RWPE2 (cell line): ENCODE measurements around the gene RAI1.

Source experiments
- ATAC-seq: fragments of 200-7000 bp; cut with Tn5 transposase; 3 replicates; pipeline ENCODE4 v1.9.1; 2021; ENCODE audit warnings: low read depth
- DNase-seq: peaks from one replicate; pipeline ENCODE4 v3.0.0-alpha.2; 2020; ENCODE audit warnings: low spot score
- H3K27ac ChIP-seq: fragments of 450-650 bp; 2 replicates; pipeline ENCODE4 v1.5.1; 2017; ENCODE audit warnings: mild to moderate bottlenecking; ENCODE audit not compliant: poor library complexity, severe bottlenecking
- H3K27me3 ChIP-seq: fragments of 250-450 bp; sonication (Bioruptor Pico); 2 replicates; pipeline ENCODE4 v1.5.1; 2021; ENCODE audit warnings: mild to moderate bottlenecking, moderate library complexity; ENCODE audit not compliant: insufficient read depth, poor library complexity, severe bottlenecking
- H3K36me3 ChIP-seq: fragments of 250-450 bp; sonication (Bioruptor Pico); 2 replicates; pipeline ENCODE4 v1.5.1; 2020; ENCODE audit warnings: low read depth, mild to moderate bottlenecking, moderate library complexity
- H3K4me1 ChIP-seq: fragments of 250-450 bp; sonication (Bioruptor Pico); 2 replicates; pipeline ENCODE4 v1.5.1; 2021; ENCODE audit warnings: mild to moderate bottlenecking, moderate library complexity; ENCODE audit not compliant: insufficient read depth, poor library complexity, severe bottlenecking
- H3K4me3 ChIP-seq: fragments of 250-450 bp; sonication (Bioruptor Pico); 2 replicates; pipeline ENCODE4 v1.5.1; 2021; ENCODE audit warnings: mild to moderate bottlenecking, moderate library complexity; ENCODE audit not compliant: severe bottlenecking
- H3K9me3 ChIP-seq: fragments of 250-450 bp; sonication (Bioruptor Pico); 2 replicates; pipeline ENCODE4 v1.5.1; 2021; ENCODE audit warnings: mild to moderate bottlenecking, moderate library complexity; ENCODE audit not compliant: severe bottlenecking
- CTCF ChIP-seq: fragments of 450-650 bp; IDR thresholded peaks from one replicate; pipeline ENCODE4 v1.5.1; 2017; ENCODE audit warnings: mild to moderate bottlenecking, moderate library complexity; ENCODE audit not compliant: poor library complexity, severe bottlenecking

The RAI1 gene

GRCh38 chr17:17778308-17779014 is 97.2 kb downstream of the RAI1 start:
- Histone ChIP-seq H3K27me3 (no peaks in the 10 kb centered on the region), H3K4me3 (no peak overlapping the region), H3K36me3 (no peaks in the 10 kb centered on the region), H3K27ac (peak overlapping the region; percentile 75), H3K4me1 (peaks cover 28% of the 10 kb centered on the region), H3K9me3 (no peaks in the 10 kb centered on the region)
- no peak for ATAC-seq
- no peak for TF ChIP-seq CTCF
- no peak for DNase-seq

GRCh38 chr17:17779015-17779611 is 97.9 kb downstream of the RAI1 start:
- H3K9me3 ChIP-seq, result no peaks in the 10 kb centered on the region
- ATAC-seq, result no peak
- DNase-seq, result no peak
- no peaks in the 10 kb centered on the region for H3K36me3 ChIP-seq
- no peak for TF ChIP-seq CTCF
- peaks cover 25% of the 10 kb centered on the region for H3K4me1 ChIP-seq
- H3K27me3 ChIP-seq, result no peaks in the 10 kb centered on the region
- peak overlapping the region; percentile 75 for H3K27ac ChIP-seq
- no peak overlapping the region for H3K4me3 ChIP-seq

GRCh38 chr17:17780922-17781590 is 99.8 kb downstream of the RAI1 start:
- peak; percentile 76 for ATAC-seq
- no peaks in the 10 kb centered on the region for H3K27me3 ChIP-seq
- TF ChIP-seq CTCF, result peak; percentile 33
- no peak for DNase-seq
- peak overlapping the region; percentile 34 for H3K4me3 ChIP-seq
- H3K4me1 ChIP-seq, result peaks cover 19% of the 10 kb centered on the region
- no peaks in the 10 kb centered on the region for H3K36me3 ChIP-seq
- peak overlapping the region; percentile 75 for H3K27ac ChIP-seq
- H3K9me3 ChIP-seq, result no peaks in the 10 kb centered on the region

GRCh38 chr17:17781591-17782496 is 100.6 kb downstream of the RAI1 start:
- peak; percentile 49 for ATAC-seq
- no peaks in the 10 kb centered on the region for H3K36me3 ChIP-seq
- DNase-seq, result no peak
- peaks cover 19% of the 10 kb centered on the region for H3K4me1 ChIP-seq
- TF ChIP-seq CTCF, result no peak
- H3K4me3 ChIP-seq, result peak overlapping the region; percentile 34
- peak overlapping the region; percentile 75 for H3K27ac ChIP-seq
- H3K27me3 ChIP-seq, result no peaks in the 10 kb centered on the region
- H3K9me3 ChIP-seq, result no peaks in the 10 kb centered on the region
